ENCODE measurements around the gene ZNF474. TPM values are rescaled to one million over a fixed set of nuclear protein-coding genes. Genes with fewer than 3 reads are reported as not detected.

ZNF474 gene
- total RNA-seq, 1 experiment from 2014 or later: 0.36 TPM

GRCh38 chr5:122107016-122107415 is 22.3 kb upstream of the ZNF474 start:
- POLR2A ChIA-PET (ENCODE audit: unreplicated experiment): no interaction called here
- Histone ChIP-seq H3K4me3 (ENCODE audit: low read length) (no peak overlapping the region), H3K79me2 (ENCODE audit: low read length) (no peaks in the 10 kb centered on the region), H3K27me3 (ENCODE audit: low read length) (no peaks in the 10 kb centered on the region), H3K36me3 (ENCODE audit: low read depth, low read length) (no peaks in the 10 kb centered on the region), H3K9me2 (replicated peaks; ENCODE audit: low read length) (no peaks in the 10 kb centered on the region), H3F3A (ENCODE audit: low read length, unreplicated experiment) (no peaks in the 10 kb centered on the region), H2AFZ (ENCODE audit: low read length) (no peak overlapping the region), H3K4me1 (ENCODE audit: insufficient read depth, low read length) (no peaks in the 10 kb centered on the region), H3K4me2 (ENCODE audit: low read length) (no peak overlapping the region), H4K20me1 (ENCODE audit: low read length) (no peaks in the 10 kb centered on the region), H3K27ac (ENCODE audit: low read length) (no peak overlapping the region), H3K9ac (ENCODE audit: low read length) (no peak overlapping the region), H3K9me3 (ENCODE audit: low read length) (no peaks in the 10 kb centered on the region)
- TF ChIP-seq EZH2 (IDR thresholded peaks at IDR 0.05; ENCODE audit: low read length, unreplicated experiment) (no peak), EZH2phosphoT487 (IDR thresholded peaks at IDR 0.05; ENCODE audit: borderline replicate concordance, low read length) (no peak)
- TF ChIP-seq, protein P1, sequence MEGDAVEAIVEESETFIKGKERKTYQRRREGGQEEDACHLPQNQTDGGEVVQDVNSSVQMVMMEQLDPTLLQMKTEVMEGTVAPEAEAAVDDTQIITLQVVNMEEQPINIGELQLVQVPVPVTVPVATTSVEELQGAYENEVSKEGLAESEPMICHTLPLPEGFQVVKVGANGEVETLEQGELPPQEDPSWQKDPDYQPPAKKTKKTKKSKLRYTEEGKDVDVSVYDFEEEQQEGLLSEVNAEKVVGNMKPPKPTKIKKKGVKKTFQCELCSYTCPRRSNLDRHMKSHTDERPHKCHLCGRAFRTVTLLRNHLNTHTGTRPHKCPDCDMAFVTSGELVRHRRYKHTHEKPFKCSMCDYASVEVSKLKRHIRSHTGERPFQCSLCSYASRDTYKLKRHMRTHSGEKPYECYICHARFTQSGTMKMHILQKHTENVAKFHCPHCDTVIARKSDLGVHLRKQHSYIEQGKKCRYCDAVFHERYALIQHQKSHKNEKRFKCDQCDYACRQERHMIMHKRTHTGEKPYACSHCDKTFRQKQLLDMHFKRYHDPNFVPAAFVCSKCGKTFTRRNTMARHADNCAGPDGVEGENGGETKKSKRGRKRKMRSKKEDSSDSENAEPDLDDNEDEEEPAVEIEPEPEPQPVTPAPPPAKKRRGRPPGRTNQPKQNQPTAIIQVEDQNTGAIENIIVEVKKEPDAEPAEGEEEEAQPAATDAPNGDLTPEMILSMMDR (conservative IDR thresholded peaks at IDR 0.05; ENCODE audit: low read depth, low read length): no peak
- no peak for ATAC-seq
- no peak for DNase-seq
- CTCF ChIA-PET: no interaction called here
- no TSS peak for BruUV-seq (replicated peaks)
- intact Hi-C loops (cut with micrococcal nuclease): no loop called here

GRCh38 chr5:122110987-122111386 is 18.4 kb upstream of the ZNF474 start:
- Histone ChIP-seq H3K27me3 (ENCODE audit: low read length) (no peaks in the 10 kb centered on the region), H3K9me3 (ENCODE audit: low read length) (no peaks in the 10 kb centered on the region), H3K4me3 (ENCODE audit: low read length) (no peak overlapping the region), H3K79me2 (ENCODE audit: low read length) (no peaks in the 10 kb centered on the region), H3K9ac (ENCODE audit: low read length) (no peak overlapping the region), H3K9me2 (replicated peaks; ENCODE audit: low read length) (no peaks in the 10 kb centered on the region), H3F3A (ENCODE audit: low read length, unreplicated experiment) (no peaks in the 10 kb centered on the region), H4K20me1 (ENCODE audit: low read length) (no peaks in the 10 kb centered on the region), H3K36me3 (ENCODE audit: low read depth, low read length) (no peaks in the 10 kb centered on the region), H3K27ac (ENCODE audit: low read length) (no peak overlapping the region), H2AFZ (ENCODE audit: low read length) (no peak overlapping the region), H3K4me1 (ENCODE audit: insufficient read depth, low read length) (no peaks in the 10 kb centered on the region), H3K4me2 (ENCODE audit: low read length) (no peak overlapping the region)
- intact Hi-C loops (cut with micrococcal nuclease): no loop called here
- DNase-seq (no peak), ATAC-seq (no peak)
- no TSS peak for BruUV-seq (replicated peaks)
- TF ChIP-seq EZH2 (IDR thresholded peaks at IDR 0.05; ENCODE audit: low read length, unreplicated experiment): no peak
- TF ChIP-seq EZH2phosphoT487 (IDR thresholded peaks at IDR 0.05; ENCODE audit: borderline replicate concordance, low read length): no peak
- TF ChIP-seq, protein P1 (conservative IDR thresholded peaks at IDR 0.05; ENCODE audit: low read depth, low read length): no peak
- POLR2A ChIA-PET (ENCODE audit: unreplicated experiment): no interaction called here
- CTCF ChIA-PET: no interaction called here

- Histone ChIP-seq H3K9ac (ENCODE audit: low read length) (no peak overlapping the region), H2AFZ (ENCODE audit: low read length) (no peak overlapping the region), H3K79me2 (ENCODE audit: low read length) (no peaks in the 10 kb centered on the region), H3K4me1 (ENCODE audit: insufficient read depth, low read length) (no peaks in the 10 kb centered on the region), H3K9me2 (replicated peaks; ENCODE audit: low read length) (no peaks in the 10 kb centered on the region), H3K4me3 (ENCODE audit: low read length) (no peak overlapping the region), H3F3A (ENCODE audit: low read length, unreplicated experiment) (no peaks in the 10 kb centered on the region), H3K4me2 (ENCODE audit: low read length) (no peak overlapping the region), H3K27ac (ENCODE audit: low read length) (no peak overlapping the region), H3K36me3 (ENCODE audit: low read depth, low read length) (no peaks in the 10 kb centered on the region), H3K9me3 (ENCODE audit: low read length) (no peaks in the 10 kb centered on the region), H4K20me1 (ENCODE audit: low read length) (no peaks in the 10 kb centered on the region), H3K27me3 (ENCODE audit: low read length) (no peaks in the 10 kb centered on the region)
- DNase-seq: no peak
- ATAC-seq: no peak
- no TSS peak for BruUV-seq (replicated peaks)
- intact Hi-C loops (cut with micrococcal nuclease): no loop called here
- TF ChIP-seq, protein P1 (conservative IDR thresholded peaks at IDR 0.05; ENCODE audit: low read depth, low read length): no peak
- TF ChIP-seq EZH2phosphoT487 (IDR thresholded peaks at IDR 0.05; ENCODE audit: borderline replicate concordance, low read length) (no peak), EZH2 (IDR thresholded peaks at IDR 0.05; ENCODE audit: low read length, unreplicated experiment) (no peak)
- ChIA-PET CTCF (no interaction called here), POLR2A (ENCODE audit: unreplicated experiment) (no interaction called here)
Measured at GRCh38 chr5:122111460-122111859, 17.9 kb upstream of the ZNF474 start.

Measured in PC-3 (cell line).